CD4-positive, alpha-beta T cell treated with Interleukin-2 at 100 ng/mL for 4 hours (primary cell): ENCODE results near the gene TUBB4B.

Source experiments
- DNase-seq: peaks from one replicate; pipeline ENCODE4 v3.0.0-alpha.2; 2020; ENCODE audit warnings: low spot score

TUBB4B gene

DNA sequence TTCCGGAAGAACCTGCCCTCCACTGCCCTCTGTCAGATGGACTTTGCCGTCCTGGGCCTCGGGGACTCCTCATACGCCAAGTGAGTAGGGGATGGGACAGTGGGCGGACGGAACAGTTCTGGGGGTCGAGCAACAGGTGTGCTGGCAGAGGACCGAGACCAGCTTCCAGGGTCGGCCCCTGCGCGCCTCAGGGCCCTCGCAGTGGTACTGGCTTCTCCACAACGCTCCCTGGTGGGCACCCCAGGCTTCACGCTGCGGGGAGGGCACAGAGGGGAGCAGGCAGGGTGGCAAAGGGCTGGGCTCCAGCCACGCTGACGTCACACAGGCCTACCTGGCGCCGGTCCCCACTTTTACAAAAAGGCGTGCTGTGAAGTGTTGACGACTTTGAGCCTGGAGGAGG is 28.6 kb upstream of the TUBB4B start:
- no peak for DNase-seq

- no peak for DNase-seq
Observed at GRCh38 chr9:137213160-137214060, 27.7 kb upstream of the TUBB4B start.

DNA sequence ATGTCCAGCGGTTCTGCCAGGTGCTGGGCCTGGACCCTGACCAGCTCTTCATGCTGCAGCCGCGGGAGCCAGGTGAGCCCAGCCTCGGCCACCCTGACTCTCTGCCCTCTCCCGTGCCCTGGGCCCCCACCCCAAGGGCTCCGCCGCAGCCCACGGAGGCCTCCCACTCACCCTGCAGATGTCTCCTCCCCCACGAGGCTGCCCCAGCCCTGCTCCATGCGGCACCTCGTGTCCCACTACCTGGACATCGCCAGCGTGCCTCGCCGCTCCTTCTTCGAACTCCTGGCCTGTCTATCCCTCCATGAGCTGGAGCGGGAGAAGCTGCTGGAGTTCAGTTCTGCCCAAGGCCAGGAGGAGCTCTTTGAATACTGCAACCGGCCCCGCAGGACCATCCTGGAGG is 26.5 kb upstream of the TUBB4B start:
- DNase-seq: no peak

DNA sequence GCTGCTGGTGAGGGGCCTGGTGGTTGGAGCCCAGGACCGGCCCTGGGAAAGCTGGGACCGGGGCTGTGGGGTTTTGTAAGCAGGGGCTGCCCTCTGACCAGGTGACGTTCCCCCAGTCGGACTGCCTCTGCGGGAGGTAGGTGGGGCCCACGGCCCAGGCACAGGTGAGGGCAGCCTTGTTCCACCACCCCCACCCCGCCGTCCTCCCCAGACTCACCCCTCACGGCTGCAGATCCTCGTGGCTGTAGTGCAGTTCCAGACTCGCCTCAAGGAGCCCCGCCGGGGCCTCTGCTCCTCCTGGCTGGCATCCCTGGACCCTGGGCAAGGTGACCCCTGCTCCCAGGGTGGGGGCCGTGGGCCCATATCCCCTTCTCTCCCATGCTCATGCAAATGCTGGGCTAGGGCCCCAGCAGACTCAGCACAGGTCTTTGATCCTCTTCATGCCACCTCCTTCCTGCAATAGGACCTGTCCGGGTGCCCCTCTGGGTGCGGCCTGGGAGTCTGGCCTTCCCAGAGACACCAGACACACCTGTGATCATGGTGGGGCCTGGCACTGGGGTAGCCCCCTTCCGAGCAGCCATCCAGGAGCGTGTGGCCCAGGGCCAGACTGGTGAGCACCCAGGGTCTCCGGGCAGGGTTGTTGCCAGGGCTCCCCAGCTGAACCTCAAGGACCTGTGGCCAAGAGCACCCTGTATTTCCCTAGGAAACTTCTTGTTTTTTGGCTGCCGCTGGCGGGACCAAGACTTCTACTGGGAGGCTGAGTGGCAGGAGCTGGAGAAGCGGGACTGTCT is 25.7 kb upstream of the TUBB4B start:
- no peak for DNase-seq

DNA sequence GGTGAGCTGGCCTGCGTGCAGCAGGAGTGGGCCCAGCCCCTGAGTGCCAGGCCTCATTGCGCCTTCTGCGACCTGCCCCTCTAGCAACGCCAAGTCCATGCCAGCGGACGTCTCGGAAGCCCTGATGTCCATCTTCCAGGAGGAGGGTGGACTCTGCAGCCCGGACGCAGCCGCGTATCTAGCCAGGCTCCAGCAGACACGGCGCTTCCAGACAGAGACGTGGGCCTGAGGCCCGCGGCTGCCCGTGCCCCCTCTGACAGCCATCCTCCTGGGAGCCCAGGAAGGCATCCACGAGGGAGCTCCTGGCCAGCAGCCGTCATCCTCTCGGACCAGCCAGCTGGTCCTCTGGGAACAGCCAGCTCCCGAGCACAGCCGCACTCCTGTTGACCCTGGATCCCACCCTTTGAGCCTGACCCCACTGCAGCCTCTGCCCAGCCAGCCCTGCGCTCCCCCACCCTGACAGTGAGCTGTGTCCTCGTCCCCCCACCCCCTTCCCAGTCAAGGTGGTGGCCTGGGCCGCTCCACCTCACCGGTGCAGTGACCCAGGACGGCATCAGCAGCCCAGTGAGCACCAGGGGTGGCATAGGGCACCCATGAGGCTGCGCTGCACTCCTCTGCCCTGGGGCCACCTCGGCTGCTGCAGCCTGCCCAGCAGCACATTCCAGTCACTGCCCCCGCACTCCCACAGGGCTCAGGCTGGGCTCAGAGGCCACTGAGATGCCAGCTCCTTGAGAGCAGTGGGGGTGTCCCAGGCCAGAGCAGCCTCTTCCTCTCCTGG is 24.7 kb upstream of the TUBB4B start:
- DNase-seq: no peak

GRCh38 chr9:137217276-137218211 is 23.5 kb upstream of the TUBB4B start:
- DNase-seq: no peak

DNA sequence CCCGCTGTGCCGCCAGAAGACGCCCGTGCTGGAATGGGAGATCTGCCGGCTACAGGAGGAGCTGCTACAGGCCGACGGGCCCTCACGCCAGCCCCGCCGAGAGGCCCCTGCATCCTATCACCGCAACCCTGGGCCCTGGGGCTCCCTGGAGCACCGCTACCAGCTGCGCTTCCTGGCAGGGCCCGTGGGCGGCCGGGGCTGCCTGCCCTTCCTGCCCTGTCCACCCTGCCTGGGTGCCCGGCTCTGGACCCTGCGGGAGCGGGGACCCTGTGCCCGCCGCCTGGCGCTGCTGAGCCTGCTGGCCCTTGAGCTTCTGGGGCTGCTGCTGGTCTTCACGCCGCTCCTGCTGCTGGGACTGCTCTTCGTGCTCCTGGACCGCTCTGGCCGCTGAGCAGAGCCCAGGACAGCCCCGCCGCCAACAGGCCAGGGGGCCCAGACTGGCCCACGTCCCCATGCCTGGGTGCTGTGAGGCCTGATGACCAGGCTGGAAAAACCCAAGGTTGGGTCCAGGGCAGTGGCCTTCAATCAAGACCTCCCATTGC is 22.8 kb upstream of the TUBB4B start:
- no peak for DNase-seq

DNA sequence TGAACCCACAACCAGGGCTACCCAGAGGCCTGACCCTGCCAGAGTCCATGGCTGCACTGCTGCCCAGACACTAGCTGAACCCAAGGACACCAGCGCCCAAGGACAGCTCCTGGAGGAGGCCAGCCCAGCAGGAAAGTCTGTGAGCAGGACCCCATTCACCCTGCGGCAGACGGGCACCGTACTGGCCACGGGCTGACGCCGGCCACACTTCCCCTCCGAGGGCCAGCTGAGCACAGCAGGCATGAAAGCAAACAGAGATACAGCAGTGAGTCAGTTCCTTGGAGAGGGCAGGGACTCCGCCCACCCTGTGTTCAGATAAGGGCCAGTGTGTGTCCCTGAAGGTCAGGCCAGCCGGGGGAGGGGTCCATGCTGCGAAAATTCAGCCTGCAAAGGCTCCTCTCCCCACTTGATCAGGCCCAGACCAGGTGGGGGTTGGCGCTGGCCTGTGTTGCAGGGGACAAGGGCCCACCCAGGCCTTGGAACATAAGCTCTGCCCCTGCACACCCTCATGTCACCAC is 22.3 kb upstream of the TUBB4B start:
- DNase-seq: no peak

DNA sequence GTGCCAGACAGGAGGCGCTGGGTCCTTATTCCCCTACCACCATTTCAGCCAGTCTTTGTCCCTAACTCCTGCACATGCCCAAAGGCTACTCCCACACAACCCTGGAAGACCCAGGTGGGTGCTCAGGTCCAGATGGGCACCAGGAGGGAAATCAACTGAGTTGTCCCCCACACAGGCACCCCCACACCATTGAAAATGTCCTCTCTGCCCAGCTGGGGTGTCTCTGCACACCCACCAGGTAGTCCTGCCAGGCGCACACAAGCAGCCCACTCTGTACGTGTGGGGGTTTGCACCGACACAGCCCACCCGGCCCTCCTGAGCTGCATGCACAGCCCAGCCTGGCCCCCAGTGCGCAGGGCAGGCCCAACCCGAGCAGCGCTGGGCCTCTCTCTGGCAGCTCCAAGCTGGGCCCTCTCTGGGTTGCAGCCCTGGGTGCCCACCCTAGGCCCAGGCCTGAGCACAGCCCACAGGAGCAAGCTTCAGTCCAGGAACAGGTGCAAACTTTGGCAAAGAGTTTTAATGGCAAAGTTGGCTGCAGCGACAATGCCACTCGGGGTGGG is 21.2 kb upstream of the TUBB4B start:
- no peak for DNase-seq

DNA sequence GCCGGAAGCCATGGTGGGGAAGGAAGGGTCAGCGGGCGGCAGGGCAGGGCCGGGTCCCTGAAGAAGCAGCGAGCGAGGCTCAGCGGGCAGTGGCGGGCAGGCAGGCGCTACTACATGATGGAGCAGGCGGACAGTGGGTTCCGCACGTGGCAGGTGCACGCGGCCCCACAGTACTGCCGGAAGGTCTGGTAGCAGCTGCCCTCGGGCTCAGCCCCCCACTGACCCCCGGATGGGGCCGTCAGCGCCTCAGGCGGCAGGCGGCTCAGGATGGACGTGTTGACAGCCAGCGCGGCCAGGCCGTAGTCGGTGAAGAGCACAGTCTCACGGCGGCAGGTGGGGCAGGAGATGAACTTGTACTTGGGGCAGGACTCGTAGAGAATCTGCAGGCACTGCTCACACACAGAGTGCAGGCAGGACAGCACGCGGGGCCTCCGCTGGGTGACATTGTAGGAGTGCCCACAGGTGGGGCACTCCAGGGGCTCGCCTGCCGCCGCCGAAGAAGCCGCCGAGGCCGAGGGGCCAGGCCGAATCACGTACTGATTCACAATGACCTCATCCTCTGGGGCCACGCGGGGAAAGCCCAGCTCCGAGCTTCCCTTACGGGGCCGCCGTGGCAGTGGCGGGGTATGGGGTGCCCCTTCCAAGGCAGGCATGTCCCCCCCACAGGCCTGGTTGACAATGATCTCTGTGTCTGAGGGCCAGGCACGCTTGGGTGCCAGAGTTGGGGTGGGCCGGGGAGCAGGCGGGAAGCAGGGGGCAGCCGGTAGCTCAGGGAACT is 20.6 kb upstream of the TUBB4B start:
- DNase-seq: no peak

GRCh38 chr9:137221095-137221505 is 20.0 kb upstream of the TUBB4B start:
- DNase-seq: no peak

DNA sequence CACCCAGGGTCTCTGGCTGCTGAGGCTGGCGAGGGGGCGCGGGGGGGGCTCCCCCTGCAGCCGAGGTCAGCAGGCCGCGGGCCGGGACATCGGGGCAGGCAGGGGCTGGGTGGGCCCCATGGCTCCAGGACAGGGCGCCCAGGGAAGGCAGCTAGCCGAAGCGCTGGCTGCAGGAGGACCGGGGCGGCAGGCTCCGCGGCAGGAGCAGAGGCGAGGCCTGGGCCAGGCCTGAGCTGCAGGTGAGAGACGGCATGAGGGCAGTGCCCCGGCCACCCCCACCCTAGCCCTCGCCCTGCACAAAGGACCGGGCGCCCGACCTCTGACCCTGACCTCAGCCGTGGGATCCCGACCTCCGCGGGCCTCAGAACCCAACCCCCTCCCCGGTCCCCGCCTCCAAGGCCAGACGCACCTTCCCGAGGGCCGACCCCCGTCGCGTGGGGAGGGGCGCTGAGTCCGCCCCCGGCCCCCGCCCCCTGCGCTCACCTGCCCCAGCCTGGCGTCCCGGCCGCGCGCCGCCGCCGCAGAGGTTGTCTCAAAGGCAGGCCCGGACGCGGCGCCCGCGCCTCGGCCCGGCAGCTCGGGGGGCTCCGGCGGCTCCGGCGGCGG is 19.5 kb upstream of the TUBB4B start:
- DNase-seq: no peak

DNA sequence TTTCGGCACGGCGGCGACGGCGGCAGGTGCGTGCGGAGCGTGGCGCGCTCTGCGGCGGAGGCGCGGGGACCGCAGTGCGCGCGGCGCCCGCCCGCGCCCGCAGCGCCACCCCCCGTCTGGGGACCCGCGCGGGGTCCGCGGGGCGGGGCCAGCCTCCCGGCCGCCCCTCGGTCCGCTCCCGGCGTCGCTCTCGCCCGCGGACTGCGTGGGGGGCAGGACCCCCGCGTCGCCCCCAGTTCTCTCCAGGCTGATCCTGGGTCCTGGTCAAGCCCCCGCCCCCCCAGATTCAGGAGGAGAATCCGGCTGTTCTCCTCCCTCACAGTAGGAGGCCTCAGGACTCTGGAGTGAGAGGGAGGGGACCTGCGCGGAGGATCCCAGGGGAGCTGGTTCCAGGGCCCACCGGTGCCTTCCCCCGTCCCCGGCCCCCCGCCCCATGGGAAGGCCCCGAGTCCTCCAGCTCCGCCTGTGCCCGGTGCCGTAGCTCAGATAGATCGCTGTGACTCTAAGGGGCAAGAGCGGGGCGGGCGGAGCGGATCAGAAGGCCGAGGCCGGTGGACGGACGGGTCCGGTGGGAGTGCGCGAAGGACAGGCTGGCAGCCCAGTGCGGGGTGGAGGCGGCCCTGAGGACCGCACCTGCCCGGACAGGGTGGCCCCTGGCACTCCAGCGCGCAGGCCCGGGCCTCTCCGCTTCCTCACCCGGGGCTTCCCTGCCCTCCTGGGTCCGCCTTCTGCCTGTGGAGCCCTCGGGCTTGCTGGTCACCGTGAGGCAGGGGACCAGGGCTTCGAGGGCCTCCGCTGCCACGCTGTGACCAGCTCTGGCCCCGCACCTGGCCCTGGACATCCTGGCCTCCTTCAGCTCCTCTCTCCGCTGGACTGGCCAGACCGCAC is 18.7 kb upstream of the TUBB4B start, which contains the start of gene RNF208:
Gene RNF208 (minus strand): TSS at position 51 of the 888 bp plus-strand sequence. CDS start 1,028 bp downstream, outside the sequence.
- DNase-seq: no peak

DNA sequence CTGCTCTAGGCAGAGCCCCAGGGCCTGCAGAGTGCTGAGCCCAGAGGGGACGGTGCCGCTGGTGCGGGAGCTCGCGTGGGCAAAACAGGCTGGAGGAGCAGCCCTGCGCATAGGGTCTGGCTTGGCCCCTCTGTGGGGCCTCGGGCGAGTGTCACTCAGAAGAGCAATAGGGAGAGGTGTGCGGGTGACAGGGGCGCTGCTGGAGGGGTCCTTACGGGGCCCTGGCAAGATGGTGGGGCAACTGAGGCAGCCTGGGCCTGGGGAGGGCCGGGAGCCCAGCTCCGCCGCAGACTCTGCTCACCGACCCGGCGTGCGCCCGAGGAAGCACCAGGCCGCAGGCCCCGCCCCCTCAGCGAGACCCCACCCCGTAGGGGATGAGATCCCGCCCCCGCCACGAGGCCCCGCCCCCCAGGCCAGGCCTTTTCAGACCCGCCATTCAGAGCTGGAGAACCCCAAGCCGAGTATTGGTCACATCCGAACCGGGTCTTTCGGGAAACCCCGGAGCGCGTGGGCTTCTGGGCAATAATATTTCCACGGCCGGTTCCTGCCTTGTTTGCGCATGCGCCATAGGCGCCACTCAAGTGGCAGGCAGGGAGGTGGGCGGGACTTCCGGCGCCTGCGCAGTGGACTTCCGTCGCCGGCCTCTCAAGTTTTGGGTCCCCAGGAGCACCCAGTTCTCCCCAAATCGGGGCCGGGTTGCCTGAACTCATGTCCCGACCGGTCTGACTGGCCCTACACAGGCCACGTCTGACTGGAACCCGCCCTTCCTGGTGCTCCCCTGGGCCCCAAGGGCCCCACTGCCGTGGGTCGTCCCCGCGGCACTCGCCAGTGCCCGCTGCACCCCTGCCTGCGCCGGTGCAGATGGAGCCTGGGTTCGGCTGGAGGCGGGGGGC is 17.8 kb upstream of the TUBB4B start:
- peak; percentile 99 for DNase-seq

- no peak for DNase-seq
Observed at GRCh38 chr9:137224830-137225694, 16.0 kb upstream of the TUBB4B start, which contains the start of gene CYSRT1. TSS of gene CYSRT1 (plus strand) at chr9:137225174. CDS start at chr9:137225622, 448 bp downstream.
